ENCODE data around the gene RBMS1.

Gene RBMS1

GRCh38 chr2:160493227-160494028 lies at the start of gene RBMS1:
Gene RBMS1, minus strand, starts transcription at chr2:160493807. Its CDS starts 444 bp downstream, at chr2:160493363.
- DNase-seq (ENCODE audit: low read depth), result no peak
- H3K4me3 ChIP-seq (ENCODE audit: low read depth, low read length), result peak within 1 kb of the TSS; percentile 43
- no peak for TF ChIP-seq CTCF (IDR thresholded peaks at IDR 0.05; ENCODE audit: control insufficient read depth, extremely low read depth, insufficient read depth)

- H3K4me3 ChIP-seq (ENCODE audit: low read depth, low read length), result no peak overlapping the region
- TF ChIP-seq CTCF (IDR thresholded peaks at IDR 0.05; ENCODE audit: control insufficient read depth, extremely low read depth, insufficient read depth), result no peak
- no peak for DNase-seq (ENCODE audit: low read depth)
Observed at GRCh38 chr2:160541745-160542144, 48.1 kb upstream of the RBMS1 start.

- TF ChIP-seq CTCF (IDR thresholded peaks at IDR 0.05; ENCODE audit: control insufficient read depth, extremely low read depth, insufficient read depth), result no peak
- no peak overlapping the region for H3K4me3 ChIP-seq (ENCODE audit: low read depth, low read length)
- DNase-seq (ENCODE audit: low read depth), result peak; percentile 22
Observed at GRCh38 chr2:160538559-160539355, 45.1 kb upstream of the RBMS1 start.

GRCh38 chr2:160538115-160538514 lies 44.5 kb upstream of the RBMS1 start:
- TF ChIP-seq CTCF (IDR thresholded peaks at IDR 0.05; ENCODE audit: control insufficient read depth, extremely low read depth, insufficient read depth), result no peak
- H3K4me3 ChIP-seq (ENCODE audit: low read depth, low read length), result no peak overlapping the region
- DNase-seq (ENCODE audit: low read depth), result no peak

GRCh38 chr2:160534996-160535395 lies 41.4 kb upstream of the RBMS1 start:
- TF ChIP-seq CTCF (IDR thresholded peaks at IDR 0.05; ENCODE audit: control insufficient read depth, extremely low read depth, insufficient read depth), result no peak
- no peak overlapping the region for H3K4me3 ChIP-seq (ENCODE audit: low read depth, low read length)
- DNase-seq (ENCODE audit: low read depth), result no peak

GRCh38 chr2:160534249-160534648 lies 40.6 kb upstream of the RBMS1 start:
- TF ChIP-seq CTCF (IDR thresholded peaks at IDR 0.05; ENCODE audit: control insufficient read depth, extremely low read depth, insufficient read depth), result no peak
- H3K4me3 ChIP-seq (ENCODE audit: low read depth, low read length), result no peak overlapping the region
- DNase-seq (ENCODE audit: low read depth), result no peak

Data from LNCaP clone FGC (cell line).